K562 (cell line): Measurements from ENCODE around the gene COL11A2. TPM values are rescaled to one million over a fixed set of nuclear protein-coding genes. Genes with fewer than 3 reads are reported as not detected.

ENCODE experiments used
- ARID4B ChIP-seq: sonication (generic); formaldehyde crosslinking; IDR thresholded peaks from 2 replicates; pipeline ENCODE4 v1.8.0; 2022; ENCODE audit warnings: mild to moderate bottlenecking, missing genetic modification reagents
- HDAC1 ChIP-seq, 2 experiments: fragments of 450-650 bp; IDR thresholded peaks; 2 replicates each; pipeline ENCODE4 v1.6.1; 2016 to 2017; ENCODE audit warnings: inconsistent platforms in 1 of 2, mild to moderate bottlenecking in 1 of 2, moderate library complexity in 1 of 2
- KDM5B ChIP-seq: fragments of 200-600 bp; sonication (generic); IDR thresholded peaks from 2 replicates; pipeline ENCODE4 v1.6.1; 2012; ENCODE audit warnings: low read depth, mild to moderate bottlenecking, moderate library complexity, low read length, control low read depth, inconsistent platforms; ENCODE audit not compliant: insufficient replicate concordance
- NFE2L1 ChIP-seq: fragments of 450-650 bp; IDR thresholded peaks from 2 replicates; pipeline ENCODE4 v1.6.1; 2016; ENCODE audit warnings: missing genetic modification characterization, low read depth, mild to moderate bottlenecking, missing compliant biosample characterization, moderate library complexity, borderline replicate concordance
- PKNOX1 ChIP-seq: fragments of 450-650 bp; IDR thresholded peaks from 2 replicates; pipeline ENCODE4 v1.6.1; 2016
- SIN3A ChIP-seq, 2 experiments: fragments of 150-350 bp in 1 of 2; IDR thresholded peaks; 2 replicates each; pipeline ENCODE4 v1.6.1; 2011 to 2016; ENCODE audit warnings: borderline replicate concordance in 2 of 2, low read depth in 2 of 2, low read length in 2 of 2, mild to moderate bottlenecking in 2 of 2, moderate library complexity in 2 of 2; ENCODE audit not compliant: control insufficient read depth in 1 of 2
- TEAD1 ChIP-seq, 2 experiments: fragments of 450-650 bp in 1 of 2; sonication (generic) in 1 of 2; formaldehyde crosslinking; IDR thresholded peaks; 2 replicates each; pipeline versions ENCODE4 v1.4.0 to v1.8.0; 2020 to 2022; ENCODE audit warnings: mild to moderate bottlenecking in 2 of 2, missing genetic modification reagents in 1 of 2
- ZNF140 ChIP-seq: fragments of 250-450 bp; sonication (Bioruptor Pico); IDR thresholded peaks from 2 replicates; pipeline ENCODE4 v1.8.0; 2021; ENCODE audit warnings: moderate library complexity, mild to moderate bottlenecking, inconsistent platforms
- ZNF232 ChIP-seq: sonication (generic); formaldehyde crosslinking; IDR thresholded peaks from 2 replicates; pipeline ENCODE4 v1.8.0; 2022; ENCODE audit warnings: mild to moderate bottlenecking, missing genetic modification reagents
- ZNF274 ChIP-seq: IDR thresholded peaks from 2 replicates; pipeline ENCODE4 v1.6.1; 2011; ENCODE audit warnings: low read depth, mild to moderate bottlenecking, low read length, moderate library complexity, borderline replicate concordance
- polyA plus RNA-seq, 8 experiments: library from polyadenylated mRNA; depleted of rRNA in 4 of 8; stranded (reverse) in 5 of 8; unstranded in 3 of 8; fragments of >200 nt; fragmentation: Nextera tagmentation in 2 of 8; fragmentation: Illumina TruSeq in 1 of 8; extraction: Ambion mirVana in 2 of 8; extraction: Trizol in 1 of 8; gene quantifications; 2 replicates each; pipeline versions ENCODE4 v1.2.1 to v1.2.3, GENCODE V29; 2011 to 2014; ENCODE audit warnings: inconsistent platforms in 1 of 8, missing spikeins in 1 of 8
- total RNA-seq, 7 experiments: library from RNA; depleted of rRNA in 6 of 7; stranded (reverse); fragments of >200 nt in 6 of 7; fragmentation: Illumina TruSeq in 2 of 7; extraction: Trizol in 2 of 7; gene quantifications; 2 replicates each; pipeline versions ENCODE4 v1.2.1 to v1.2.3, GENCODE V29; 2011 to 2021; ENCODE audit warnings: low replicate concordance in 1 of 7
- TF ChIP-seq, protein P1 (sequence below): fragments of 250-450 bp; sonication (Bioruptor Pico); IDR thresholded peaks from 2 replicates; pipeline ENCODE4 v1.4.0; 2020; ENCODE audit warnings: mild to moderate bottlenecking, moderate library complexity
- TF ChIP-seq, protein P2 (sequence below): fragments of 450-650 bp; IDR thresholded peaks from 2 replicates; pipeline ENCODE4 v1.7.0; 2016; ENCODE audit warnings: borderline replicate concordance
- TF ChIP-seq, protein P3 (sequence below): sonication (generic); formaldehyde crosslinking; IDR thresholded peaks from 2 replicates; pipeline ENCODE4 v1.8.0; 2022; ENCODE audit warnings: missing genetic modification reagents, mild to moderate bottlenecking, moderate library complexity, borderline replicate concordance

Gene COL11A2
- total and polyA plus RNA-seq, 9 of the 15 experiments (the other 6 are each of a cell fraction or from before 2014, with no cell fraction given): 0.04 to 0.35 (median 0.09) TPM; not detected in 1

DNA sequence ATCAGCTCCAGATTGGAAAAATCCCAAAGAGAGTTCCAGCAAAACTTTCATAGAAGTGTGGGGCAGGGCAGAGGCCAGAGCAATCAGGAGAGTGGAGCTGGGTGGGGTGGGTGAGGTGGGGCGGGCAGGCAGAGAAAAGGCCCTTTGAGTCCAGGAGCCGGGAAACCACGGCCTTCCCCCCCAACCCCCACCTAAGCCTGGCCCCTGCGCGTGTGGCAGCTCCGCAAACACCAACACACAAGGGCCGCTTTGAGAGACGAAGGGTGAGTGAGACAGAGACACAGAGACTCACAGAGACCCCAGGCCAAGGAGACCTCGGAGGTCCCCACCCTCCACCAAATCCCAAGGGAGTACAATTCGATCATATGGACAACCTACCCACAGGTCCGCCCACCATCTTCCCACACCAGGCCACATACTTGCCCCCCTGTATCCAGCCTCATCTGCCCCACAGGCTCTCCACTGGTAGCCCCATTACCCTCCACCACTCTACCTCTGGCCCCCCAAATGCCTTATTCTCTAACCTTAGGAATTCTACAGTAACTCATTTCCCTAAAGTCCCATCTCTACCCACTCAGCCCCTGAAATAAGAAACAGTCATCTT lies 1.7 kb downstream of the COL11A2 start (continued):
- no peak for TF ChIP-seq PKNOX1
- TF ChIP-seq, protein P1, sequence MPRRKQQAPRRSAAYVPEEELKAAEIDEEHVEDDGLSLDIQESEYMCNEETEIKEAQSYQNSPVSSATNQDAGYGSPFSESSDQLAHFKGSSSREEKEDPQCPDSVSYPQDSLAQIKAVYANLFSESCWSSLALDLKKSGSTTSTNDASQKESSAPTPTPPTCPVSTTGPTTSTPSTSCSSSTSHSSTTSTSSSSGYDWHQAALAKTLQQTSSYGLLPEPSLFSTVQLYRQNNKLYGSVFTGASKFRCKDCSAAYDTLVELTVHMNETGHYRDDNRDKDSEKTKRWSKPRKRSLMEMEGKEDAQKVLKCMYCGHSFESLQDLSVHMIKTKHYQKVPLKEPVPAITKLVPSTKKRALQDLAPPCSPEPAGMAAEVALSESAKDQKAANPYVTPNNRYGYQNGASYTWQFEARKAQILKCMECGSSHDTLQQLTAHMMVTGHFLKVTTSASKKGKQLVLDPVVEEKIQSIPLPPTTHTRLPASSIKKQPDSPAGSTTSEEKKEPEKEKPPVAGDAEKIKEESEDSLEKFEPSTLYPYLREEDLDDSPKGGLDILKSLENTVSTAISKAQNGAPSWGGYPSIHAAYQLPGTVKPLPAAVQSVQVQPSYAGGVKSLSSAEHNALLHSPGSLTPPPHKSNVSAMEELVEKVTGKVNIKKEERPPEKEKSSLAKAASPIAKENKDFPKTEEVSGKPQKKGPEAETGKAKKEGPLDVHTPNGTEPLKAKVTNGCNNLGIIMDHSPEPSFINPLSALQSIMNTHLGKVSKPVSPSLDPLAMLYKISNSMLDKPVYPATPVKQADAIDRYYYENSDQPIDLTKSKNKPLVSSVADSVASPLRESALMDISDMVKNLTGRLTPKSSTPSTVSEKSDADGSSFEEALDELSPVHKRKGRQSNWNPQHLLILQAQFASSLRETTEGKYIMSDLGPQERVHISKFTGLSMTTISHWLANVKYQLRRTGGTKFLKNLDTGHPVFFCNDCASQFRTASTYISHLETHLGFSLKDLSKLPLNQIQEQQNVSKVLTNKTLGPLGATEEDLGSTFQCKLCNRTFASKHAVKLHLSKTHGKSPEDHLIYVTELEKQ (CRISPR knock-in tag): no peak
- no peak for TF ChIP-seq ZNF274
- TF ChIP-seq NFE2L1 (tag): no peak
- TF ChIP-seq, protein P2, sequence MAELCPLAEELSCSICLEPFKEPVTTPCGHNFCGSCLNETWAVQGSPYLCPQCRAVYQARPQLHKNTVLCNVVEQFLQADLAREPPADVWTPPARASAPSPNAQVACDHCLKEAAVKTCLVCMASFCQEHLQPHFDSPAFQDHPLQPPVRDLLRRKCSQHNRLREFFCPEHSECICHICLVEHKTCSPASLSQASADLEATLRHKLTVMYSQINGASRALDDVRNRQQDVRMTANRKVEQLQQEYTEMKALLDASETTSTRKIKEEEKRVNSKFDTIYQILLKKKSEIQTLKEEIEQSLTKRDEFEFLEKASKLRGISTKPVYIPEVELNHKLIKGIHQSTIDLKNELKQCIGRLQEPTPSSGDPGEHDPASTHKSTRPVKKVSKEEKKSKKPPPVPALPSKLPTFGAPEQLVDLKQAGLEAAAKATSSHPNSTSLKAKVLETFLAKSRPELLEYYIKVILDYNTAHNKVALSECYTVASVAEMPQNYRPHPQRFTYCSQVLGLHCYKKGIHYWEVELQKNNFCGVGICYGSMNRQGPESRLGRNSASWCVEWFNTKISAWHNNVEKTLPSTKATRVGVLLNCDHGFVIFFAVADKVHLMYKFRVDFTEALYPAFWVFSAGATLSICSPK: no peak
- no peak for TF ChIP-seq TEAD1 (CRISPR knock-in tag; IDR thresholded peaks at IDR 0.05)
- TF ChIP-seq ZNF140 (CRISPR knock-in tag): no peak
- TF ChIP-seq, protein P3, sequence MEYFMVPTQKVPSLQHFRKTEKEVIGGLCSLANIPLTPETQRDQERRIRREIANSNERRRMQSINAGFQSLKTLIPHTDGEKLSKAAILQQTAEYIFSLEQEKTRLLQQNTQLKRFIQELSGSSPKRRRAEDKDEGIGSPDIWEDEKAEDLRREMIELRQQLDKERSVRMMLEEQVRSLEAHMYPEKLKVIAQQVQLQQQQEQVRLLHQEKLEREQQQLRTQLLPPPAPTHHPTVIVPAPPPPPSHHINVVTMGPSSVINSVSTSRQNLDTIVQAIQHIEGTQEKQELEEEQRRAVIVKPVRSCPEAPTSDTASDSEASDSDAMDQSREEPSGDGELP (CRISPR knock-in tag): no peak
- no peak for TF ChIP-seq KDM5B
- TF ChIP-seq ARID4B (CRISPR knock-in tag): no peak
- TF ChIP-seq SIN3A (IDR thresholded peaks at IDR 0.05; ENCODE audit: borderline replicate concordance in 2 of 2, control insufficient read depth in 1 of 2, low read depth in 2 of 2, low read length in 2 of 2): no peak
- no peak for TF ChIP-seq ZNF232
- TF ChIP-seq HDAC1 (IDR thresholded peaks at IDR 0.05): no peak
